Activated CD8-positive, alpha-beta memory T cell treated with anti-CD3 and anti-CD28 coated beads for 48 hours (primary cell): ENCODE measurements around the gene ARV1.

Source experiments
- DNase-seq, 3 experiments: peaks; one replicate each; pipeline ENCODE4 v3.0.0-alpha.2; 2020; ENCODE audit warnings: low read depth in 2 of 3, low spot score in 2 of 3

ARV1 gene

GRCh38 chr1:230978491-230979388 is at the start of gene ARV1, which contains the start of gene TTC13:
TSS of gene ARV1 (plus strand) at chr1:230979094. CDS start at chr1:230979106, 12 bp downstream.
TSS of gene TTC13 (minus strand) at chr1:230978861. CDS start at chr1:230978830, 31 bp downstream.
- peak; percentile 67 to 96 (median 91) for DNase-seq

GRCh38 chr1:230930986-230931385 is 47.9 kb upstream of the ARV1 start:
- no peak for DNase-seq

- no peak for DNase-seq
These were observed 43.0 kb upstream of the ARV1 start for GRCh38 chr1:230935852-230936251.

GRCh38 chr1:230936475-230936874 is 42.4 kb upstream of the ARV1 start:
- no peak for DNase-seq

GRCh38 chr1:230937371-230937770 is 41.5 kb upstream of the ARV1 start:
- no peak for DNase-seq

GRCh38 chr1:230938924-230939368 is 39.9 kb upstream of the ARV1 start:
- no peak for DNase-seq

GRCh38 chr1:230939806-230940489 is 38.9 kb upstream of the ARV1 start:
- DNase-seq: no peak

- DNase-seq: no peak
These were observed 38.0 kb upstream of the ARV1 start for GRCh38 chr1:230940848-230941247.

- no peak for DNase-seq
These were observed 35.8 kb upstream of the ARV1 start for GRCh38 chr1:230943048-230943593.

GRCh38 chr1:230948301-230948700 is 30.6 kb upstream of the ARV1 start:
- DNase-seq: no peak

- no peak for DNase-seq
These were observed 30.0 kb upstream of the ARV1 start for GRCh38 chr1:230948903-230949302.

GRCh38 chr1:230950404-230950803 is 28.5 kb upstream of the ARV1 start:
- DNase-seq: no peak

GRCh38 chr1:230957580-230957989 is 21.3 kb upstream of the ARV1 start:
- DNase-seq: no peak

- no peak for DNase-seq
These were observed 20.5 kb upstream of the ARV1 start for GRCh38 chr1:230958370-230958769.

- DNase-seq: no peak
These were observed 14.0 kb upstream of the ARV1 start for GRCh38 chr1:230964896-230965295.

GRCh38 chr1:230965535-230965934 is 13.4 kb upstream of the ARV1 start:
- DNase-seq: no peak

GRCh38 chr1:230966358-230966873 is 12.5 kb upstream of the ARV1 start:
- no peak for DNase-seq

GRCh38 chr1:230970432-230970831 is 8.5 kb upstream of the ARV1 start:
- DNase-seq: no peak

GRCh38 chr1:230971771-230972170 is 7.1 kb upstream of the ARV1 start:
- DNase-seq: no peak

- peak in 1 of 3 experiments; percentile 11 for DNase-seq
These were observed 6.0 kb upstream of the ARV1 start for GRCh38 chr1:230972855-230973271.

GRCh38 chr1:230975636-230976035 is 3.3 kb upstream of the ARV1 start:
- no peak for DNase-seq

- no peak for DNase-seq
These were observed 2.5 kb upstream of the ARV1 start for GRCh38 chr1:230976360-230976759.
